Retinal pigment epithelial cell (primary cell): Measurements from ENCODE around the gene VNN1.
"Not testable (repeated sequence)": the region's sequence is repeated elsewhere in the genome, so short reads cannot be mapped to it uniquely, and the experiment has no call there.

ENCODE experiments used
- DNase-seq: peaks from one replicate; pipeline ENCODE4 v3.0.0-alpha.2; 2010; ENCODE audit warnings: low read depth
- H3K4me3 ChIP-seq: 2 replicates; pipeline ENCODE4 v1.5.1; 2011; ENCODE audit warnings: mild to moderate bottlenecking, low read length, control low read depth, moderate library complexity
- TF ChIP-seq, protein P1 (sequence below): conservative IDR thresholded peaks from 2 replicates; pipeline ENCODE4 v1.5.1; 2011; ENCODE audit warnings: low read depth, low read length, control low read depth, inconsistent platforms

VNN1 gene

GRCh38 chr6:132643547-132643946, 70.3 kb downstream of the VNN1 start:
- no peak for DNase-seq
- TF ChIP-seq, protein P1, sequence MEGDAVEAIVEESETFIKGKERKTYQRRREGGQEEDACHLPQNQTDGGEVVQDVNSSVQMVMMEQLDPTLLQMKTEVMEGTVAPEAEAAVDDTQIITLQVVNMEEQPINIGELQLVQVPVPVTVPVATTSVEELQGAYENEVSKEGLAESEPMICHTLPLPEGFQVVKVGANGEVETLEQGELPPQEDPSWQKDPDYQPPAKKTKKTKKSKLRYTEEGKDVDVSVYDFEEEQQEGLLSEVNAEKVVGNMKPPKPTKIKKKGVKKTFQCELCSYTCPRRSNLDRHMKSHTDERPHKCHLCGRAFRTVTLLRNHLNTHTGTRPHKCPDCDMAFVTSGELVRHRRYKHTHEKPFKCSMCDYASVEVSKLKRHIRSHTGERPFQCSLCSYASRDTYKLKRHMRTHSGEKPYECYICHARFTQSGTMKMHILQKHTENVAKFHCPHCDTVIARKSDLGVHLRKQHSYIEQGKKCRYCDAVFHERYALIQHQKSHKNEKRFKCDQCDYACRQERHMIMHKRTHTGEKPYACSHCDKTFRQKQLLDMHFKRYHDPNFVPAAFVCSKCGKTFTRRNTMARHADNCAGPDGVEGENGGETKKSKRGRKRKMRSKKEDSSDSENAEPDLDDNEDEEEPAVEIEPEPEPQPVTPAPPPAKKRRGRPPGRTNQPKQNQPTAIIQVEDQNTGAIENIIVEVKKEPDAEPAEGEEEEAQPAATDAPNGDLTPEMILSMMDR = no peak
- H3K4me3 ChIP-seq = no peak overlapping the region

DNA sequence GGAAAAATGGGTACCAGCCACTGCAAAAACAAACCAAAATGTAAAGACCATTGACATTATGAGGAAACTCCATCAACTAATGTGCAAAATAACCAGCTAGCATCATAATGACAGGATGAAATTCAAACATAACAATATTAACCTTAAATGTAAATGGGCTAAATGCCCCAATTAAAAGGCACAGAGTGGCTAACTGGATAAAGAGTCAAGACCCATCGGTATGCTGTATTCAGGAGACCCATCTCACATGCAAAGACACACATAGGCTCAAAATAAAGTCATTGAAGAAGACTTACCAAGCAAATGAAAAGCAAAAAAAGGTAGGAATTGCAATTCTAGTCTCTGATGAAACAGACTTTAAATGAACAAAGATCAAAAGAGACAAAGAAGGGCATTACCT, 76.7 kb downstream of the VNN1 start:
- H3K4me3 ChIP-seq, DNase-seq: not testable (repeated sequence)

DNA sequence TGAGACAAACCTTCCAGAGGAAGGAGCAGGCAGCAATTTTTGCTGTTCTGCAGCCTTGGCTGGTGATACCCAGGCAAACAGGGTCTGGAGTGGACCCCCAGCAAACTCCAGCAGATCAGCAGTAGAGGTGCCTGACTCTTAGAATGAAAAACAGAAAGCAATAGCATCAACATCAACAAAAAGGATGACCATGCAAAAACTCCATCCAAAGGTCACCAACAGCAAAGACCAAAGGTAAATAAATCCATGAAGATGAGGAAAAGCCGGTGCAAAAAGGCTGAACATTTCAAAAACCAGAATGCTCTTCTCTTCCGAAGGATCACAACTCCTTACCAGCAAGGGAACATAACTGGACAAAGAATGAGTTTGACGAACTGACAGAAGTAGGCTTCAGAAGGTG, 77.9 kb downstream of the VNN1 start:
- H3K4me3 ChIP-seq, DNase-seq: not testable (repeated sequence)

GRCh38 chr6:132635288-132635687, 78.6 kb downstream of the VNN1 start:
- not testable (repeated sequence) for DNase-seq

DNA sequence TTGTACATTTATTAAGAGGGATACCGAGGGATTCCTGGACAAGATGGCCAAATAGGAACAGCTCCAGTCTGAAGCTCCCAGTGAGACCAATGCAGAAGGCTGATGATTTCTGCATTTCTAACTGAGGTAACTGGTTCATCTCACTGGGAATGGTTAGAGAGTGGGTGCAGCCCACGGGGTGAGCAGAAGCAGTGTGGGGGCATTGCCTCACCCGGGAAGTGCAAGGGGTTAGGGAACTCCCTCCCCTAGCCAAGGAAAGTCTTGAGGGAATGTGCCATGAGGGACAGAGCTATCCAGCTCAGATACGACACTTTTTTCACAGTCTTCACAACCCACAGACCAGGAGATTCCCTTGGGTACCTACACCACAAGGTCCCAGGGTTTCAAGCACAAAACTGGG, 79.1 kb downstream of the VNN1 start:
- TF ChIP-seq, protein P1 = no peak
- no peak for DNase-seq
- H3K4me3 ChIP-seq = no peak overlapping the region

More at GRCh38 chr6:132635288-132635687, 78.6 kb downstream of the VNN1 start:
- H3K4me3 ChIP-seq = not testable (repeated sequence)

DNA sequence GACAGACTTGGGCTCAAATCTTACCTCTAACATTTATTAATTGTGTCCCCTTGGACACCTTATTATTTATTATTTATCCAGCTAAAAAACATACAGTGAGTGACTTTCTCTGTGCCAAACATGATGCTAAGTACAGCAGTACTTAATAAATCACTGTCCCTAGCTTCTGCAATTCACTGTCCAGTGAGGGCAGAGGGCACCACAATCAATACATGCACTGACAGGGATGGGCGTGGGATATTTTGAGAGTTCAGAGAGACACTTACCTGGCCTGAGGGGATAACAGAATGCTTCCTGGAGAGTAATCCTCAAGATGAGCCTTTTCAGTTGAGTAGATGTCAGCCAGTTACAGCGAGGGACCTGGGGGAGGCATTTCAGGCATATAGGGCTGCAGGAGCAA, 80.5 kb downstream of the VNN1 start:
- TF ChIP-seq, protein P1 = no peak
- no peak for DNase-seq
- no peak overlapping the region for H3K4me3 ChIP-seq
